Measurements from ENCODE around the gene GNRH2.

GRCh38 chr20:2998728-2999127 is 44.7 kb upstream of the GNRH2 start:
- TF ChIP-seq POLR2AphosphoS5 (IDR thresholded peaks at IDR 0.05; ENCODE audit: low read depth, low read length) (no peak), POLR2A (IDR thresholded peaks at IDR 0.05; ENCODE audit: low read depth, low read length) (no peak), TAF1 (IDR thresholded peaks at IDR 0.05; ENCODE audit: borderline replicate concordance, low read depth, low read length) (no peak)
